Measurements from ENCODE around the gene SYTL2.
A peak's percentile ranks its signal among the peaks of the same experiment; 100 is the strongest.
"Not testable (repeated sequence)": the region's sequence is repeated elsewhere in the genome, so short reads cannot be mapped to it uniquely, and the experiment has no call there.

Gene SYTL2, protein sequence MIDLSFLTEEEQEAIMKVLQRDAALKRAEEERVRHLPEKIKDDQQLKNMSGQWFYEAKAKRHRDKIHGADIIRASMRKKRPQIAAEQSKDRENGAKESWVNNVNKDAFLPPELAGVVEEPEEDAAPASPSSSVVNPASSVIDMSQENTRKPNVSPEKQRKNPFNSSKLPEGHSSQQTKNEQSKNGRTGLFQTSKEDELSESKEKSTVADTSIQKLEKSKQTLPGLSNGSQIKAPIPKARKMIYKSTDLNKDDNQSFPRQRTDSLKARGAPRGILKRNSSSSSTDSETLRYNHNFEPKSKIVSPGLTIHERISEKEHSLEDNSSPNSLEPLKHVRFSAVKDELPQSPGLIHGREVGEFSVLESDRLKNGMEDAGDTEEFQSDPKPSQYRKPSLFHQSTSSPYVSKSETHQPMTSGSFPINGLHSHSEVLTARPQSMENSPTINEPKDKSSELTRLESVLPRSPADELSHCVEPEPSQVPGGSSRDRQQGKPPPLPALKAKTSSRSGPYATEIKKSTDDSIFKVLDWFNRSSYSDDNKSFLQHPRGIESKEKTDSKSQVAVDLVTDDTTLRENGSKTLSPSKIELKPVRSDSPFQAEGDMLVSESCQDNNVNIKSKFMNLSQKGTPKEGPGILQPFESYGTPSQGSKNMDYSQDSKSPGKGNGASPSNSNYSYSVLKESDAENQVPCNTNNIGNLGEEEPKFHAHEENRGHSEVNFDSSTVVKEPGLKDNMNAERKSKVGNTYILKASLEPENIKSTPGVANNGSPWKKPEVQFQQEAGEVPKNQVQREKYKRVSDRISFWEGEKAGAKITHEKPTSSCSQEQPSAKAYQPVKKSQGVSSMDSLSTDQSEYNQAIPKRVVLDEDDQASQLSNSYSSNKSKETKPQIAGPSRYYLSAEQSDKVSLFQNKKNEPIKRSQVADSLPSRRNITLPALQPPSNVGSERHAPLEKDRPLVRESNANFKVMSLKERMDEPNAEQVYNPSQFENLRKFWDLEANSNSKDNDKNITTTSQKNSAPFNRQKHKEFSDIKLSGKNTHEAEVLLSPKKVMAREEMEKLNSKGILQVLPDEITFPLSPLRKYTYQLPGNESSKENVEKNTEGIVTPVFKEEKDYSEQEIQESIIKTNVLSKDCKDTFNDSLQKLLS (N-terminal part only)

DNA sequence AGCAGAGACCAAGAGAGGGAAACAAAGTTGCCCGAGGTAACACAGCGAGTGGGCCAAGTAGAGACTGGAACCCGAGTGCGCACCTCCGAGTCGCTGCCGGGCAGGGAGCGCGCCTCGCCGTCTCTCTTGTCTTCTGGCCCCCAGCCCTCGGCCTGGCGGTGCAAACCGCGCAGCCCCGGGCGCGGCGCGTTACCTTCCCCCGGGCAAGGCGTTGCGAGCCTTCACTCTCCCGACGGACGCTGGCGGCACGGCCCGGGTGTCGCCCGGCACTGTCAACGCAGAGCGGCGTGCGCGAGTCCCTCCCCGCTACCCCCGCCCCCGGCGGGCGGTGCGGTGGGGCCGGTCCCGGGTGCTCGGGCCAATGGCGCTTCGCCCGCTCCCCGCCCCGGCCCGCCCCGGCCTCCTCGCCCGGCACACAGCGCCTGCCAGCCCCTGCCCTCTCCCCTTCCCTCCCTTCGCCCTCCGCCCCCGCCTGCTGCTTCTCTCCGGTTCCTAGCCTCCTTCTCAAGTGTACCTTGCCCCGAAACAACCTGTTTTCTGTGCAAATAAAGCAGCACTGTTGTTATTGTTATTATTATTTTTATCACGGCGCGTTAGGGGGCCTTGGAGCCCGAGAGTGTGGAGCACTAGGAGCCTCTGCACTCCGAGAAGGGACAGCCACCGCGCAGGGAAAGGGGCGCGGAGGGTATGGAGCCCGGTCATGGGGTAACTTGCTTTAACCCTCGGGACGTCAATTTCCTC, at the start of gene SYTL2:
Gene SYTL2, minus strand, starts transcription at position 271 of the 741 bp plus-strand sequence. CDS start 53,416 bp downstream, outside the sequence.
- no peak within 1 kb of the TSS for H3K27ac ChIP-seq
- DNase-seq (ENCODE audit: low read depth, low spot score), result no peak

DNA sequence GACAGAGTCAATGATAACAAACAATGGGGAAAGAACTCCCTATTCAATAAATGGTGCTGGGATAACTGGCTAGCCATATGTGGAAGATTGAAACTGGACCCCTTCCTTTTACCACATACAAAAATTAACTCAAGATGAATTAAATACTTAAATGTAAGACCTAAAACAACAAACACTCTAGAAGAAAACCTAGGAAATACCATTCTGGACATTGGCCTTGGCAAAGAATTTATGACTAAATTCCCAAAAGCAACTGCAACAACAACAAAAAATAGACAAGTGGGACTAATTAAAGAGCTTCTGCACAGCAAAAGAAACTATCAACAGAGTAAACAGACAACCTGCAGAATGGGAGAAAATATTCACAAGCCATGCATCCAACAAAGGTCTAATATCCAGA, 48.6 kb upstream of the SYTL2 start:
- not testable (repeated sequence) for H3K27ac ChIP-seq; DNase-seq (ENCODE audit: low read depth, low spot score)

DNA sequence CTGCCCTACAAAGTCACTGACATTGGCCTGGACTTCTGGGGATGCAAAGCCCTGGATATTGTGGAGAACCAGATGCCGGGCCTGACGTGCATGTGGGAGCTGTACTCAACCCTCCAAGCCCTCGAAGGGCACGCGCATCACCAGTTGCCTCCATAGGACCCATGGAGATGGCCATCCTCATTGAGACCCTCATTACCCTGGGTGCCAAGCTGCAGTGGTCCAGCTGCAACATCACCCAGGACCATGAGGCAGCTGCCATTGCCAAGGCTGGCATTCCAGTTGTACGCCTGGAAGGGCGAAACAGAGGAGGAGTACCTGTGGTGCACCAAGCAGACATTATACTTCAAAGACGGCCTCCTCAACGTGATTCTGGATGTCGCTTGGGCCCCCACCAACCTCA, 46.2 kb upstream of the SYTL2 start:
- no peak overlapping the region for H3K27ac ChIP-seq
- no peak for DNase-seq (ENCODE audit: low read depth, low spot score)

DNA sequence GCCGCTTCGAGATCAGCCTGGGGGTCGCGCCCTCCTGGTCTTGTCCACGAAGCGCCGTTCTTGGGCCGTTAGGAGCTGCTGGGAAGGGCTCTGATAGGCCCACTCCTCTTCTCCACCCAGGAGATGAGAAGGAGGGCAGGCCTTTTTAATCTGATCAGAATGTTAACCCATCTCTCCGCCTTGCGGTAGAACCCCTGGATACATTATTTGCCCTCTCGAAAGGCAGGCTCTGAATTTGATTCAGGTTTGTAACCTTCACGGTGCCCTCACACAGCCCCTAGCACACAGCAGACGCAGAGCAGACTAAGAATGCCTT, 44.4 kb upstream of the SYTL2 start, which contains the start of gene CCDC83:
Gene CCDC83, plus strand, starts transcription at position 43 of the 316 bp plus-strand sequence. CDS start 9,741 bp downstream, outside the sequence.
- H3K27ac ChIP-seq, result no peak within 1 kb of the TSS
- no peak for DNase-seq (ENCODE audit: low read depth, low spot score)

DNA sequence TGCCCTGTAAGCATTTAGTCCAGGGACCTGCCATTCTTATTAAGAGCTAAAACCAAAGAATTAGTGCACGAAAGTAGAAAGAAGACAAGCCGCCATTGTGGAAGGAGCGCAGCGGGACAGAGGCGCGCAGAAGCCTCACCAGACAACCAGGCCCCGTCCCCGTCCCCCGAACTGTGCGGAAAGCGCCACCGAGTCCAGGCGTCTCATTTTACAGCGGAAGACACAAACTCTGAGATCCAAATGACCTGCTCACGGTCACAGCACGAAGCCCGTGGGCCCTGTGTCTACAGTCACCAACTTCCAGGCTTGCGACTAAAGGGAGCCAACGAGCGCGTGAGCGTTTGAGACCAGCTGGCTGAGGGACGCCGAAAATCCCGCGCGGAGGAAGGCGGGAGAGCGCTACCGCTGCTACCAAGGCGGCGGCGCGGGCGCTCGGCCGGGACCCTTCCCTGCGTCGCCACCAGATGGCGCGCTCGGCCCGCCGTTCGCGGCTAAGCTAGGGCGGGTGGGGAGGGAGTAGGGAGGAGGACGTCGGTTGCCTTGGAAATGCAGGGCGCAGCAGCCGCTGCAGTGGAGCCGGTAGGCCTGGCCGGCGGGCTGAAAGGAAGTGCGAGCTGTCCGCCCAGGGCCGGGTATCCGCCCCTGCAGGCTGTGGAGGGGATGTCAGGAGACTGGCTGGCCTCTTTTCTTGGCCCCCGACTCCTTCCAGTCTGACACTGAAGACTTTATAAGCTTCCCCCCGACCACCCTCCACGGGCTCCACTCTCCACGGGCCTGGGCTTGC, 43.8 kb upstream of the SYTL2 start:
- H3K27ac ChIP-seq, result no peak overlapping the region
- peak; percentile 36 for DNase-seq (ENCODE audit: low read depth, low spot score)

DNA sequence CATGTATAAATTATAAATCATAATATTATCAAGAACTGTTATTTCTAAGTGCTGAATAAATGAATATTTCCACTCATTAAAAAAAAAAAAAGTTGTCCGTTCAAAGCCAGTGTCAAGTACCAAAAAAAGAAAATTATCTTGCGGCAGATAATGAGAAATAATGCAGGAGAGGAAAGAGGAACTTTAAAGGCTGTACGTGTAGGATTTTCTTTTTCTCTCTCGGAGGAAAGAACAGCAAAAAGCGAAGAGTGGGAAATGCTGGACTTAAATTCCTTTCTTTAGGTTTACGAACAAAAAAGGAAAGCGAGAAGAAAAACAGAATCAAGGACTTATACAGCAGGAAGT, 43.2 kb upstream of the SYTL2 start:
- no peak for DNase-seq (ENCODE audit: low read depth, low spot score)
- no peak overlapping the region for H3K27ac ChIP-seq

DNA sequence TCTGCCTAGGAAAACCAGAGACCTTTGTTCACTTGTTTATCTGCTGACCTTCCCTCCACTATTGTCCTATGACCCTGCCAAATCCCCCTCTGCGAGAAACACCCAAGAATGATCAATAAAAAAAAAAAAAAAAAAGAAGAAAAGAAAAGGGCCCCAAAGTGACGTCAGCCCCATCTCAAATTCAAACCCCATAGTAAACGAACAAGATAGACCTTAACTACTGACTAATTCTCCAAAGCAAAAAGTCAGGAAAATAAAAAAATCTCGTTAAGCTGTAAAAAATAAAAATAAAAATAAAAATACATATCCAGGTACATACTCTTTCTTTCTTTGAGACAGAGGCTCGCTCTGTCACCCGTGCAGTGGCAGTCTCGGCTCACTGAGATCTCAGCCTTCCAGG, 42.6 kb upstream of the SYTL2 start:
- not testable (repeated sequence) for H3K27ac ChIP-seq; DNase-seq (ENCODE audit: low read depth, low spot score)

DNA sequence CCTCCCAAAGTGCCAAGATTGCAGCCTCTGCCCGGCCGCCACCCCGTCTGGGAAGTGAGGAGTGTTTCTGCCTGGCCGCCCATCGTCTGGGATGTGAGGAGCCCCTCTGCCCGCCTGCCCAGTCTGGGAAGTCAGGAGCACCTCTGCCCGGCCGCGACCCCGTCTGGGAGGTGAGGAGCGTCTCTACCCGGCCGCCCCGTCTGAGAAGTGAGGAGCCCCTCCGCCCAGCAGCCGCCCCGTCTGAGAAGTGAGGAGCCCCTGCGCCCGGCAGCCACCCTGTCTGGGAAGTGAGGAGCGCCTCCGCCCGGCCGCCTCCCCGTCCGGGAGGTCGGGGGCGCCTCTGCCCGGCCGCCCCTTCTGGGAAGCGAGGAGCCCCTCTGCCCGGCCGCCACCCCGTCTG, 41.8 kb upstream of the SYTL2 start:
- not testable (repeated sequence) for DNase-seq (ENCODE audit: low read depth, low spot score); H3K27ac ChIP-seq

DNA sequence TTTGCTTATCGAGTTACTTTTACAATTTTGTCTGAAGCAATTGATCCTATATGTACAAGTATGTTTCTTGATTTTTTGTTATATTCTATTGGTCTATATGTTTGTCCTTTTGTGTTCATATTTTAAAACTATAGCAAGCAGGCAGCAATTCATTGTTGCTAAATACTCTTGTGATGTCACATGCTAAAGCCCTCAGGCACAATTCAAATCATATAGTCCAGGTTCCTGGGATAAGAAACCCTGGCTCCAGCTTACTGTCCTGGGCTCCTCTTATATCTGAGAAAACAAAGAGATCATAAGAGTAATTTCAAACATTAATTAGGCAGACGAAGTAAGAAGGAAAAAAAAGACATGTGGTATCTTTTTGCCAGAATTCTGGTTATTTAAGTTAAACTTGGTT, 37.6 kb upstream of the SYTL2 start:
- DNase-seq (ENCODE audit: low read depth, low spot score), result no peak
- no peak overlapping the region for H3K27ac ChIP-seq

DNA sequence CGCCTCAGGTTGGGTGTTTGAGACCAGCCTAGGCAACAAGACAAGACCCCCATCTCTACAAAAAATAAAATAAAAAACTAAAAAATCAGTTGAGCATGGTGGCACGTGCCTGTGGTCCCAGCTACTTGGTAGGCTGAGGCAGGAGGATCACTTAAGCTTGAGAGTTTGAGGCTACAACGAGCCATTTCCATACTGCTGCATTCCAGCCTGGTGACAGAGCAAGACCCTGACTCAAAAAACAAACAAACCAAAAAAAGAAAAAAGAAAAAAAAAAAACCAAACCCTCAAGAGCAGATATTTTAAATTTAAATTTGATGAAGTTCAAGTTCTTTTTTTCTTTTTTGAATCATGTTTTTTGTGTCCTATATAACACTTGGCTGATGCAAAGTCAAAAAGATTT, 37.1 kb upstream of the SYTL2 start:
- DNase-seq (ENCODE audit: low read depth, low spot score), result no peak
- no peak overlapping the region for H3K27ac ChIP-seq

DNA sequence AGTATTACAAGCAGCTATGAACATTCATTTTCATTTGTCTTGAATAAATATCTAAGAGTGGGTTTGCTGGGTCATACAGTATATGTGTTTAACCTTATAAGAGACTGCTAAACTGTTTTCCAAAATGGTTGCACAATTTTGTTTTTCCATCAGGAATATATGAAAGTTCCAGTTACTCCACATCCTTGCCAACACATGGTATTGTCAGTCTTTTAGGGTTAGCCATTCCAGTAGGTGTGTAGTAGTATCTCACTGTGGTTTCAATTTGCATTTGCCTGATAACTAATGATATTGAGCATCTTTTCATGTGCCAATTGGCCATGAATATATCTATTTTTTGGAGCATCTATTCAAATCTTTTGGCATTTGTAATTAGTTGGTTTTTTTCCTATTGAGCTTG, 36.5 kb upstream of the SYTL2 start:
- DNase-seq (ENCODE audit: low read depth, low spot score), result no peak
- H3K27ac ChIP-seq, result no peak overlapping the region

DNA sequence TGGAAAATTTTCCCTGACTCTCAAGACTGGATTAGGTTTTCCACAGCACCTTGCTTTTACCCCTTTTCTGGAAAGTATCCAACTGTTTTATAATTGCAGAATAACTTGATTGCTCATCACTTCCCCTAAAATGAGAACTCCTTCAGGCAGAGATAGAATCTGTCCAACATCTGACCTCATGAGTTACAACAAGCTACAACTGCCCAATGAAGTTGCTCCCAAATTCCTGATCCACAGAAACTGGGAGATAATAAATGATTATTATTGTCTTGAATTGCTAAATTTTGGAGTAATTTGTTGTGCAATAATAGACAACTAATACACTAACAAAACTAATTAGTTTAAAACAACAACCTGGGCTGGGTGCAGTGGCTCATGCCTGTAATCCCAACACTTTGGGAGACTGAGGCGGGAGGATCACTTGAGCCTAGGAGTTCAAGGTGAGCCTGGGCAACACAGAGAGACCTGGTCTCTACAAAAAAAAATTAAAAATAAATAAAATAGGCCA, 34.2 kb upstream of the SYTL2 start:
- peak; percentile 34 for DNase-seq (ENCODE audit: low read depth, low spot score)
- peak overlapping the region; percentile 74 for H3K27ac ChIP-seq

DNA sequence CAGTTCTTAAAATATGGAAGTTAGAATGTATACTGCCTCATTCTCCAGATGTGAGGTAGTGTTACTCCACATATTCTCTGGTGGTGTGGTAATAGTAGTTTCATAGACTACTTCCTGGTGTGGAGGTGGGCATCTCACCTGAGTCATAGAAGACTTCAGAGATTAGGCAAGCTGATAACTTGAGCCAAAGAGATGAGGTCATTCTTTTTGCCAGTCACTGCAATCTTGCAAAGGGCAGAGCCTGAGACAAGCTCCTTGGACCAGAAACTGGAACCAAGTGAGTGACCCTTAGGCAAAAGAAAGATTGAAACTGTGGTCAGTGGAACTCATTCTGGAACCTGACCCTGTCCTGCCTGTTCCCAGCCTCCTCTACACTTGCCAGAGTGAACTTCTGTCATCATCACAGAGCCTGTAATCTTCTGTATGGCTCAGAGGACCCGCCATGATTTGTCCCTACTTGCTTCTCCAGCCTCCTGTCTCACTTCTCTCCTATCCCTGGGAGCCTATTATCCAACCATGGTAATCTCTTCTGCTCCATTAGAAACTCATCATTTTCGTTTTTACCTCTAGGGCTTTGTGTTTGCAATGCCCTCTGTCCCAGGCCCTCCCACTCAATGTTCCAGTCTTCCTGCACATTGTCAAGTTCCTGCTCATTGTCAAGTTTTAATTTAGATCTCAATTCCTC, 33.6 kb upstream of the SYTL2 start:
- DNase-seq (ENCODE audit: low read depth, low spot score), result peak; percentile 94
- peak overlapping the region; percentile 74 for H3K27ac ChIP-seq

DNA sequence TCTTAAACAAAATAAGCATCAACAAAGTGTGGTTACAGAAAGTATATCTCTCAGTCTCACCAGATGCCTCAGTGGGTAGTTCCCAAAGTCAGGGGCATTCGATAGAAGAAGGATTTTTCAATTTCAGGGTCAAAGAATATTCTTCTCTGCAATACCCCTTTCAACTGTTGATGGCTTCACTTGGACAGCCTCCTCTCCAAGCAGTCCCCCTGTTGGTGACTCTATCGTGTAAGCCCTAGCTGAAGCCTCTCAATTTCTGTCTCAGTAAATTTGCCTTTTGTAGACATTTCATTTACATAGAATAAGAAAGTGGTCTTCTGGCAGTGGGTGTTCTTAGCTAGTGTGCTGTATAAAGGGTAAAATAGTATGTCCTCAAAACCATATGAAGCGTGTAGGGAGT, 33.0 kb upstream of the SYTL2 start:
- no peak for DNase-seq (ENCODE audit: low read depth, low spot score)
- H3K27ac ChIP-seq, result peak overlapping the region; percentile 74

DNA sequence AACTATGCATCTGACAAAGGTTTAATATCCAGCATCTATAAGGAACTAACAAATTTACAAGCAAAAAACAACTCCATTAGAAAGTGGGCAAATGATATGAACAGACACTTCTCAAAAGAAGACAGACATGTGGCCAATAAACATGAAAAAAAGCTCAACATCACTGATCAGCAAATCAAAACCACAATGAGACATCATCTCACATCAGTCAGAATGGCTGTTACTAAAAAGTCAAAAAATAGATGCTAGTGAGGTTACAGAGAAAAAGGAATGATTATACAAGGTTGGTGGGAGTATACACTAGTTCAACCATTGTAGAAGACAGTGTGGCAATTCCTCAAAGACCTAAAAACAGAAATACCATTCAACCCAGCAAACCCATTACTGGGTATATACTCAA, 30.0 kb upstream of the SYTL2 start:
- not testable (repeated sequence) for DNase-seq (ENCODE audit: low read depth, low spot score); H3K27ac ChIP-seq

DNA sequence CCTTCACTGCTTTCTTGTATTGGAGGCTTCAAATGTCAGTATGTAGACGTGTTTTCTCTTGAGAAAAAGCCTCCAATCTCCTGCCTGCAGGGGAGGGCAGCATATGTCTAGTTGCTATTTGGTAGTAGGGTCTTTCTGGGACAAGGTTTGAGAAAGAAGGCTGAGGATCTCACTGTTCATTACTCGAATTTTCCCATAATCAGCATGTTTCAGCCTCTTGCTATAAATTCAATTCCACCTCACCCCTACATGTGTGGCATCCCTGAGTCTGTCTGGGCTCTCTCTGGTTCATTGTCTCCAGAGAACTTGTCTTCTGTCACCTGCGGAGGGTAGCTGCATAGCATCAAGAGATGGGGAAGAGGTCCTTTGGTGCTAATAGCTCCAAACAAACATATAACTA, 24.8 kb upstream of the SYTL2 start:
- no peak overlapping the region for H3K27ac ChIP-seq
- DNase-seq (ENCODE audit: low read depth, low spot score), result no peak

DNA sequence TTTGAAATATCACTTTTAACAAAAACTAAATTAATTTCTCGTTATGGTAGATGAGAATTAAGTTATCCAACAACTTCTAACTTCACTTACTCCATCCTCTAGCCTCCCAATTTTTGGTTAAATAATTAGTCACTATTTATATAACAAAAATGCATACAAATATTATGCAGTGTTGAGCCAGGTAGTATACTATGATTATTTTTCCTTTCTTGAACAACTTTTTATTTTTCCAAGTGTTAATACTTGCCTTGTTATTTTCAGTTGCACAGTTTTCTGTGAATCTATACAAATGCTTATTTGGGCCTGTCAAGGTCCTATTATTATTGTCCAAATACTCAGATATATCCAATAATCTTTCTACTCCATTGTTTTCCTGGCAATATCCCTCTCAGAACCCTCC, 24.3 kb upstream of the SYTL2 start:
- H3K27ac ChIP-seq, result no peak overlapping the region
- DNase-seq (ENCODE audit: low read depth, low spot score), result no peak

DNA sequence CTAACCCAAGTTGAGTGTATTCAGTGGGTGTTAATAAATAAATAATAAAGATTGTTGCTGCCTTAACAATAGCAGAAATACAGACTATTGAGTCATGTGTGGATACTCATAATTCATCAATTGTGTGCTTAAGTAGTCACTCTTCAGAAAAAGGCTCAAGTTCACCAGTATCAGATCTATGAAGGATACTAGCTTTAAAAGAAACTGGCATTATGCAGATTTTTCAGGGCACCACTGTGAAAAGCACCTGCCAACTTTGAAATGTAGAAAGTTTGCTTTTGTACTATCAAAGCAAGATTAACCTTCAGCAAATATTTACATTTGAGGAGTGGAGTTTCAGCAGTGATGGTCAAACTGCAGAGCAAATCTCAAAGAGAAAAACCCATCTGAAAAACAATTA, 20.1 kb upstream of the SYTL2 start:
- no peak overlapping the region for H3K27ac ChIP-seq
- no peak for DNase-seq (ENCODE audit: low read depth, low spot score)

DNA sequence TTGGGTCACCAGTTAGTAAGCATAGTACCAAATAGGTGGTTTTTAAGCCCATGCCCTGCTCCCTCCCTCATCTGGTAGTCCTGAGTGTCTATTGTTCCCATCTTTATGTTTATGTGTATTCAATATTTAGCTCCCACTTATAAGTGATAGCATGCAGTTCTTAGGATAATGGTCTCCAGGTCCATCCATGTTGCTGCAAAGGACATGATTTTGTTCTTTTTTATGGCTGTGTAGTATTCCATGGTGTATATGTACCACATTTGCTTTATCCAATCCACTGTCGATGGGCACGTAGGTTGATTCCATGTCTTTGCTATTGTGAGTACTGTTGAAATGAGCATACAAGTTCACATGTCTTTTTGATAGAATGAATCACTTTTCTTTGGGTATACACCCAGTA, 18.2 kb upstream of the SYTL2 start:
- H3K27ac ChIP-seq, result no peak overlapping the region
- no peak for DNase-seq (ENCODE audit: low read depth, low spot score)
